ENCODE data around the gene DOCK1. TPM values are rescaled to one million over a fixed set of nuclear protein-coding genes. Genes with fewer than 3 reads are reported as not detected.

Gene DOCK1
- total RNA-seq, 4 donors from 2014 or later, result 41.1 to 62.4 (median 53.2) TPM

- TF ChIP-seq CTCF (IDR thresholded peaks at IDR 0.05; ENCODE audit: low read depth), result no peak
These were observed 110.1 kb downstream of the DOCK1 start for GRCh38 chr10:127015373-127015772.

GRCh38 chr10:127016331-127016730 is 111.1 kb downstream of the DOCK1 start:
- no peak for TF ChIP-seq CTCF (IDR thresholded peaks at IDR 0.05; ENCODE audit: low read depth)

GRCh38 chr10:127017541-127018297 is 112.5 kb downstream of the DOCK1 start:
- TF ChIP-seq CTCF (IDR thresholded peaks at IDR 0.05; ENCODE audit: low read depth), result no peak

GRCh38 chr10:127018298-127018650 is 113.0 kb downstream of the DOCK1 start:
- no peak for TF ChIP-seq CTCF (IDR thresholded peaks at IDR 0.05; ENCODE audit: low read depth)

GRCh38 chr10:127018766-127019165 is 113.5 kb downstream of the DOCK1 start:
- TF ChIP-seq CTCF (IDR thresholded peaks at IDR 0.05; ENCODE audit: low read depth), result no peak

GRCh38 chr10:127020260-127020659 is 115.0 kb downstream of the DOCK1 start:
- no peak for TF ChIP-seq CTCF (IDR thresholded peaks at IDR 0.05; ENCODE audit: low read depth)

- no peak for TF ChIP-seq CTCF (IDR thresholded peaks at IDR 0.05; ENCODE audit: low read depth)
These were observed 116.6 kb downstream of the DOCK1 start for GRCh38 chr10:127021801-127022200.
